Subcutaneous adipose tissue (tissue), 4 donors: Measurements from ENCODE around the gene CFAP119. TPM values are rescaled to one million over a fixed set of nuclear protein-coding genes. Genes with fewer than 3 reads are reported as not detected.

Experiments used
- CTCF ChIP-seq: fragments of 450-650 bp; IDR thresholded peaks from one replicate; pipeline ENCODE4 v1.5.1; 2016; ENCODE audit warnings: low read depth, mild to moderate bottlenecking, control low read depth, antibody characterized with exemption, moderate library complexity
- total RNA-seq, 4 donors: library from RNA; depleted of rRNA; stranded (reverse); fragments of >200 nt; gene quantifications; one replicate each; pipeline ENCODE4 v1.1.0, GENCODE V29; 2016

Gene CFAP119
- total RNA-seq, 4 donors from 2014 or later, result 1.9 to 6.2 (median 2.7) TPM; not detected in 1

GRCh38 chr16:30747331-30747730 is 14.5 kb downstream of the CFAP119 start:
- TF ChIP-seq CTCF, result no peak

- TF ChIP-seq CTCF, result no peak
Observed at GRCh38 chr16:30746638-30747175, 15.2 kb downstream of the CFAP119 start.

- no peak for TF ChIP-seq CTCF
Observed at GRCh38 chr16:30745082-30745481, 16.8 kb downstream of the CFAP119 start.

GRCh38 chr16:30744183-30744582 is 17.7 kb downstream of the CFAP119 start:
- no peak for TF ChIP-seq CTCF

GRCh38 chr16:30743716-30744115 is 18.1 kb downstream of the CFAP119 start:
- no peak for TF ChIP-seq CTCF

- no peak for TF ChIP-seq CTCF
Observed at GRCh38 chr16:30741461-30741914, 20.4 kb downstream of the CFAP119 start.

GRCh38 chr16:30740364-30741251 is 21.3 kb downstream of the CFAP119 start:
- no peak for TF ChIP-seq CTCF
